Gastrocnemius medialis (tissue), 4 donors: Measurements from ENCODE around the gene ASCC1.

Experiments
- CTCF ChIP-seq, 5 experiments: fragments of 450-650 bp in 3 of 5; fragments of 200-600 bp in 2 of 5; sonication (generic) in 2 of 5; IDR thresholded peaks in 4 of 5; conservative IDR thresholded peaks in 1 of 5; 1 replicate in 4 of 5; 2 replicates in 1 of 5; pipeline ENCODE4 v1.5.1; 2016 to 2019; ENCODE audit warnings: antibody characterized with exemption in 5 of 5, mild to moderate bottlenecking in 3 of 5, moderate library complexity in 3 of 5
- POLR2A ChIP-seq, 2 donors: fragments of 450-650 bp; IDR thresholded peaks; one replicate each; pipeline ENCODE4 v1.6.1; 2017; ENCODE audit warnings: antibody characterized with exemption in 2 of 2, mild to moderate bottlenecking in 2 of 2, moderate library complexity in 2 of 2

GRCh38 chr10:72146071-72146470 lies 70.0 kb downstream of the ASCC1 start:
- TF ChIP-seq CTCF (IDR thresholded peaks at IDR 0.05 in 4 of 5, conservative IDR thresholded peaks at IDR 0.05 in 1 of 5) (no peak), POLR2A (IDR thresholded peaks at IDR 0.05) (no peak)
